H4 (cell line): ENCODE measurements around the gene P2RY2. TPM values are rescaled to one million over a fixed set of nuclear protein-coding genes. Genes with fewer than 3 reads are reported as not detected.
"Not testable (repeated sequence)": the region's sequence is repeated elsewhere in the genome, so short reads cannot be mapped to it uniquely, and the experiment has no call there.

ENCODE experiments used
- DNase-seq: peaks from one replicate; pipeline ENCODE4 v3.0.0-alpha.2; 2015; ENCODE audit warnings: low spot score
- total RNA-seq: library from RNA; depleted of rRNA; stranded (reverse); fragments of >200 nt; shearing (Covaris generic); gene quantifications from 2 replicates; pipeline ENCODE4 v1.2.3, GENCODE V29; 2014

The P2RY2 gene
- total RNA-seq, 1 experiment from 2014 or later: not detected

DNA sequence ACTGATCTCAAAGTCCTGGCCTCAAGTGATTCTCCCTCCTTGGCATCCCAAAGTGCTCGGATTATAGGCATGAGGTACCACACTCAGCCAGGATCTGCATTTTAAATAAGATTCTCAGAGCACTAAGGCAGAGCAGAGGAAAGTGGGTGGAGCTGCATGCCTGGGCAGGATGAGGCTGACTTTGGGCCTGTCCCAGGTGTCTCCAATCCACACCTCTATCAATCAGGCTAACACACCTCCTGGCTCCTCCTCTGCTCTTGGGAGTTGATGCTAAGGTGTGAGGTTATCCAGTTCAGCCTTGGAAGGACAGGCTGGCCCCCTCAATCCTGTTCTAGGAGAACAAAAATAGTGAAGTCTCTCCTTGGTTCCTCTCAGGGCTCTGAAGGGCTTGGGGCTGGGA lies 30.2 kb upstream of the P2RY2 start:
- DNase-seq: no peak

DNA sequence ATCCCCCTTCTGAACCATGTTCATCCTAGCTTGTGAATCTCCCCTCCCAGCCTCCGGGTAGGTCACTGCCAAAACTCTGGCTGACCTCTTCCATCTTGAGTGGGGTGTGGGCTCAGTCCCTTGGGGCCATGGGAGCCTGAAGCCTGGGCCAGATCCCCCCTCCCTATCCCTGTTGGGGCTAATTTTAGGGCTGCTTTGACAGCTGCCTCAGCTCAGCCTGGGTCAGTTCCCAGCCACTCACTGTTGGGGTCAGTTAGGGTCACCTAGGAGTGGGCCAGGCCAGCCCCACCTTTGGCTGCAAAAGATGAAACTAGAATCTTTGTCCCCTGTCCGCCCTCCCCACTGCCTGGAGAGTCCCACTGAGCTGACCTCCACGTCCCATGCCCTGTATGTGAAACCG lies 29.8 kb upstream of the P2RY2 start:
- no peak for DNase-seq

DNA sequence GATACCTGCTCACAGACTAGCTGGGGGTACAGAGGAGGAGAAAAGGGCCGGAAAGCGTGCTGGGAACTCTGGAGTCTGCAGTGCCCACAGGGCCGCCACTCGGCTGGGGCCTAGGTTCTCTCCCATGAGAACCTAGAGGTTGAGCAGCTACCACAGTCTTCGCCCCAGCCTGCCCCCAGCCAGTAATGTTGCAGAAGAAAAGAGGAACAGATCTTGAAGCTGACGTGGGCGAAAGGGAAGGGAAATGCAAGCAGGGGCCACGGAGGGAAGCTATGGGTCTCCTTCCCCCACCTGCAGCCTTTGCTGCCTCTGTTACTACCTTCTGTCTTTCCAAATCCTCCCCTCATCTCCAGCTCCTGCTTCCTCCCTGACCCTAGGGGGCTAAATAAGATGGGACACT lies 28.8 kb upstream of the P2RY2 start:
- no peak for DNase-seq

DNA sequence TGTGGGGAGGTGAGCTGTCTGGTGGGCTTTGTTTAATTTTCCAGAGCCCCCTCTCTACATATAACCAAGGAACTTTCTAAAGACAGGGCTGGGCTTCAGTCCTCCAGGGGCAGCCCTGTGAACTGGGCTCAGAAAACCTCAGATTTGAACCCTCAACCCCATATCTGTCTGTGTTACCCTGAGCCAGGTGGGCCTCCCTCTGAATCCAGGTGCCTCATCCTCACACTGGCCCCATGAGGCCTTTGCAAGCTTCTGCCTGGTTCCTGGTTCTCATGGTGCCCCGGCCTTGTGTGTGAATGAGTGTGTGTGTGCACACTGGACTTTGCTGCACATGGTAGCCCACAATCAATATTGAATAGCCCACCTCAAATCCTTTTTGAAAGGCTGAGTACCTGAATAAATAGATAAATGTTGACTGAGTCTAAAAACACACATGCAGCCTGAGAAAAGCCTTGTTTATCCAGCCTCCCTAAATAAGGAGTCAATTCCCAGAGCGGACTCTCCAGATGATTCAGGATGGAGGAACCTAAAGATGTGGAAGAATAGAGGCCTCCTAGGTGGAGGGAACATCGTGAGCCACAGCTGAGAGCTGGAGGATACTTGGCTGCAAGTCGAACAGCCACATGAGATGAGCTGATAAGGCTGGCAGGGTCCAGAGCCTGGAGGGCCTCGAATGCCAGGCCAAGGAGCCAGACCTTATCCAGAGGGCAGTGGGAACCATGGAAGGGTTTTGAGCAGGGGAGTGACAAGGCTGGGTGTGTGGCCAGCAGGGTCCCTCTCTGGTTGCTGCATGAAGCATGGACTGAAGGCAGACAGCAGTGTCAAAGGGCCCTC lies 28.1 kb upstream of the P2RY2 start:
- no peak for DNase-seq

DNA sequence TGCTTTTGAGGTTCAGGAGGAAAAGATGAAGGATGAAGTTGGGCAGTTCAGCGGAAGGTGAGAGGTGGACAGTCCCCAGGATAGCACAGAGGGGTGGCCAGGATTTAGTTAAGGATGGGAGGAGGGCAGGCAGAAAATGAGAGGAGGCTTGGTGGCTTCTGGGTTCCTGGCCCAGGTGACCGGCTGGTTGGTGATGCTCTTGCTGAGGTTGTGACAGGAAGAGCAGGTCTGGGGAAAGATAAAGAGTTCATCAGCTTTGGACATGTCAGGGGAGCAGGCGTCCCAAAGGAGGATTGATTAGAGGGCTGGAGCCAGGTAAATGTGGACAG lies 27.6 kb upstream of the P2RY2 start:
- DNase-seq: no peak

DNA sequence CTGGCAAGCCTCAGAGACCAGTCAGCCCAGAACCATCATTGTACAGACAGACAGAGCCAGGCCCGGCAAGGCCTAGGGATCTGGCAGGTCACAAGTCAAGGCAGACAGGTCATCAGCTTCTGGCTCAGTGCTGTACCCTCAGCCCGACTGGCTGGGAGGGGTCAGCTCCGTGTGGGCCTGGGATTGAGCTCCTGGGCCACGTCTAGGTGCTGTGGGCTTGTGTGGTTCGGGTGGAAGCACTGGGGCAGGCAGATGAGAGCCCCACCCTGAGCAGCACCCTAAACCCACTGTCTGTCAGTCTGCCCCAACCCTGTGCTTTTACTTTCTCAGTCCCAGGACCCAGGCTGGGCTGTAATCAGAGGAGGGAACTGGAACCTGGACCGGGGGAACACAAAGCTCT lies 26.9 kb upstream of the P2RY2 start:
- no peak for DNase-seq

DNA sequence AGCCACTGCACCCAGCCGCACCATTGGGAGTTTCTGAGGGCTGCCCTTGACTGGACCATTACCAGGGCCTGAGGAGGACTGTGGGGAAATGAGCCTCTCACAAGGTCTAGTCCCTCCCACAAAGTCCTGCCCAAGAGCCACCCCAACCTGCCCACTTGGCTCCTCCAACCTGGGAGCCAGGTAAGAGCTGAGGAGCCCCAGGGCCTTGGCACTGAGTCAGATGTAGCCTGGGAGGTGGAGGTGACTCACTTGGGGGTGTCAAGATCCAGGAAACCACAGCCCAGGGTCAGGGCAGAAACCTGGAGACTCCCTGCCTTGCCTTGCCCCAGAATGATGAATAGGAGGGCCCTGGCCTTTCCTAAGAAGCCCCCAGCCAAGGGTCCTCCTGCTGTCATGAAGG lies 25.8 kb upstream of the P2RY2 start:
- no peak for DNase-seq

DNA sequence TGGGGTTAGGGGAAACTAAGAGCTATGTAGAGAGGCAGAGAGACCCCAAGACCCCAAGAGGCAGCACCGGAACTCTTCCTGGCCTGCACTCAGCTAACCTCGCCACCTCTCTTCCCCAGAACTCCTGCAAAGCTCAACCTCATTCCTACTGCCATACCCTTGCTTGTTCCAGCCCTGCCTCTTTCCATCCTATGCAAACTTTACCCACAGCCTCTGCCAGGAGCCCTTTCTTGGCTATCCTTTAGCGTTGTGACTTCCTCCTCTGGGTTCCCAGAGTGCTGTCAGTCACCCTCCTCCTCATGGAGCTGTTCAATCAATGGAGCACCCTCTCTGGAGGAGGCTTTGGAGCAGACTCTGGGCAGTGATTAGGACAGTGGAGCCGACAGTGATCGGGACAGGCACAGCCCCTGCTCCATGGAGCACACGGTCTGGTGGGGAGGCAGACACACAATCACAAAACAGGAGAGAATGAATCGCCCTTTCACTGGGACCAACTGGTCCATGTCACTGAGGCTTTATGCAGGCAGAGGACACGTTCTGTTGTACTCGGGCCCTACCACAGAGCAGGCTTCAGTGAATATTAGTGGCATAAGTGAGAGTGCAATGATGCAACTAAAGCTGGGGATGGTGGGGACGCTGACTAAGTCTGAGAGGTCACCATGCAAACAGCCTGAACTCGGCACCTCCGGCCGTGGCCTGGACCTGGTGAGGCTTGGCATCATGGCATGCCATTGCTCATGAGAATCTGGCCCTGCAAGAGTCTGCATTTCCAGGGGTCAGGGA lies 24.6 kb upstream of the P2RY2 start:
- no peak for DNase-seq

DNA sequence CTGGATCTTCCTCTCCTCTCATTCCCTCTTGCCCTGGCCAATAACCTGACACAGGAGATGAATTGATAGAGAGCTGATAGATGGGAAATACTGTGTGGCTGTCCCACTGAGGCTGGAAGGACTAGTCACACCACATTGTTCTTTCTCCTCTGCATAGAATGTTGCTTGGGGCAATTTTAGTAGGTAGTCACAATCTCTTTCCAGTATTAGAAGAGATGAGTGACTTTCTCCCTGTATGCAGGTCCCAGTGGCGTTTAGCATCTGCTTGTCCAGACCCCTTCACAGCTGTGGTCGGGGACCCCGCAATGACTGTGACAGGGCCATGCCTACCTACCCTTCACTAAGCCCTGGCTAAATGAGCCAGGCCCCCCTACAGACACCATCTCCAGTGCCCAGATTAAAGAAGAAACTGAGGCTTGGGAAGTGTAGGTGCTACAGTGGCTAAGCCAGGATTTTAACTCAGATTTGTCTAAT lies 24.0 kb upstream of the P2RY2 start:
- no peak for DNase-seq

DNA sequence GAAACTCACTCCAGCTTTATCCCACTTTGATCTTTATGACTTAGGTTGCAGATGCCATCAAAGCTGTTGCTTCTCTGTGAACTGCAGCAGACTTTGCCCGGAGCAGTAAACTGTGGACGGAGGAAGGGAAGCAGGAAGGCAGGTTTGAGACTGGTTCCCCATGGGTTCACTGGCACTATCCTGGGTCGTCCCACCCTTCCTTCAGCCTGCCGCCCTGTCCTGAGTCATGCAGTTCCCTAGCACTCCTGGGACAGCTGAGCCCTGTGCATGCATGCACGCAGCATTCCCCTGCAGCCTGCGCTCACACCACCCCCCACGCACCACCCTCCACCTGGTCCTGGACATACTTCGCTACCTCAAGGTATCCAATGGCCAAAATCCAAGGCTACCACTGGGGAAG lies 23.5 kb upstream of the P2RY2 start:
- DNase-seq: no peak

DNA sequence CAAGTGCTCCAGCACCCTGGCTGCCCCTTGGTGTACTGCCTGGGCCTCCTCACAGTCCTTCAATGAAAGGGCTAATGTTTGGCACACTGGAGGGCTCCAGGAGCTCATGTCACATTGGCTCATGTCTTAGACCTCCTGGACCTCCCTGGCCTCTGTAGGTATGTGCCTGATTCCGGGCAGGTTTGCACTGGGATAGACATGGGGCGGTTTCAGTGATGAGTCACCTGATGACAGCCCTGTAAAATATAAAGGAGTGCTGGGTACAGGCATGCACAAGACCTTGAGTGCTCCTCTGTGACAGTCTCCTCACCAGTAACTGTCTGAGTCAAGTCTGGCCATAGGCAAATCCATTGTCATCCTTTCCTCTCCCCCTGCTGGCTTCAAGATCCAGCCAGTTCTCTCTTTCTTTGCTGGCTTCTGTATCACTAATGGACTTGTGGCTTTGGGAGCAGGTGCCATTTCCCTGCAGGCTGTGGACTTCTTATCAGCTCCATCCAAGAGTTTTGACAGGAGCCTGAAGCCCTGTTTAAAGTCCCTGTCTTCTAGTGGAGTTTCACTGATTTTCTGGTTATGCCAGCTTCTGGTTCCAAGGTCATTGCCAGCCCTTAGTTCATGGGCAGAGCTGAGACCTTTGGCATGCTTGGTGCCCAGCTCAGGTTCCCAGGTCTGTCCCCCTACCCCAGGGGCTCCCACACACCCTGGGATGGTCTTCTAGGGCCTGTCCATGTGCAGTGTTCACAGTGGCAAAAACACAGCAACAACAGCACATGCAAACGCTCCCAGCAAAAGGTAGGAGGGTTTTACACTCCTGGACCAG lies 22.7 kb upstream of the P2RY2 start:
- DNase-seq: no peak

DNA sequence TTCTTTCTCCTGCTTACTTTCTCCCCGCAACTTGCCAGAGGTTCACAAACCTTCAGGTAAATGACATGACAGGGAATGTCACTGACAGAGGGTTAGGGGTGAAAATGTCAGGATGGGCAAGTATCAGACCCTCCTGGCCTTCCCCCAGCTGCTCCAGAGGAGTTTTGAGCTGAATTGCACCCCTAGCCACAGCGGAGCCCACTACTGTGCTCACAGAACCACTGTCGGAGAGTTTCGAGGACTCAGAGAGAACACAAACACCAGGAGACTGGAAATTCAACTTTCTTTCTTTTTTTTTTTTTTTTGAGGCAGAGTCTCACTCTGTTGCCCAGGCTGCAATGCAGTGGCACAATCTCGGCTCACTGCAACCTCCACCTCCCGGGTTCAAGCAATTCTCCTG lies 21.5 kb upstream of the P2RY2 start:
- DNase-seq: no peak

DNA sequence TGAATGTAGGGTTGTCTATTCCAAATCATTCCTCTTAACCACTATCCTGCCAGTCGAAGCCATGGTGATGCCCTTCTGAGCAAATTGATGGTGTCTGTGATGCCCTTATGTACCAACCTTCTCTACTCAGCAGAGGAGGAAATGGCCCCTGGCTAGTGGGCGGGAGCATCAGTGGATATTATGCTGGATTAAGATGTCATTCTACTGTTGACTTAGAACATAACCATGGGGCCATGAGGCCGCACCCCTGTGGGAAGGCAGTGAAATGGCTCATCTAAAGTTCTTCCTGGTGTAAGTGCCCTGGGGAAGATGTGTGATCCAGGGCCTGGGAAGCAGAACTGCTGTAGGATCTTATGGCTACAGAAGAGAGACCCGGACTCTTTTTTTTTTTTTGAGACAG lies 20.7 kb upstream of the P2RY2 start:
- no peak for DNase-seq

DNA sequence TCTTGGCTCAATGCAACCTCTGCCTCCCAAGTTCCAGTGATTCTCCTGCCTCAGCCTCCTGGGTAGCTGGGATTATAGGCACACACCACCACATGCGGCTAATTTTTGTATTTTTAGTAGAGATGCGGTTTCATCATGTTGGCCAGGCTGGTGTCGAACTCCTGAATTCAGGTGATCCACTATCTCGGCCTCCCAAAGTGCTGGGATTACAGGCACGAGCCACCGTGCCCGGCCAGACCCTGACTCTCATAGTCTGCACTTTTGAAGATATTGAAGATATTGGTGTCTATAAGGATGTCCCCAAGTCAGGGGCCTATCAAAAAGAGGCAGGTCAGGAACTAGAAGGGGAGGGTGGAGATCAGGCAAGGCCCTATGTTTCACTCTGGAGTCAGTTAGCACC lies 20.3 kb upstream of the P2RY2 start:
- not testable (repeated sequence) for DNase-seq

DNA sequence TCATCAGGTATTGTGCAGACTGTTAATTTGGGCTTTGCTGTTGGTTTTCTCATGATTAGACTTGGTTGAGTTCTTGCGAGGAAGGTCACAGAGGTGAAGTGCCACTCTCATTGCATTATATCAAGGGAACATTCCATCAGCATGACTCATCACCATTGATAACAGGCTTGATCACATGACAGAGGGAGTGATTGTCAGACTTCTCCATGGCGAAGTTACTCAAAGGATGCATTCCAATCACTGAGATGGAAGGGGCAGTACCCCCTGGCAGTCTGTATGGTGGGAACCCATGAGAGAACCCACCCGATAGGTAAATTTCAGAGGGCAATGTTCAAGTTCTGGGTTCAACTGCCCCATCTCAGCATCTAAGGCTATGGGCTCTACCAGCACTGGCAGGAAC lies 19.4 kb upstream of the P2RY2 start:
- DNase-seq: no peak

DNA sequence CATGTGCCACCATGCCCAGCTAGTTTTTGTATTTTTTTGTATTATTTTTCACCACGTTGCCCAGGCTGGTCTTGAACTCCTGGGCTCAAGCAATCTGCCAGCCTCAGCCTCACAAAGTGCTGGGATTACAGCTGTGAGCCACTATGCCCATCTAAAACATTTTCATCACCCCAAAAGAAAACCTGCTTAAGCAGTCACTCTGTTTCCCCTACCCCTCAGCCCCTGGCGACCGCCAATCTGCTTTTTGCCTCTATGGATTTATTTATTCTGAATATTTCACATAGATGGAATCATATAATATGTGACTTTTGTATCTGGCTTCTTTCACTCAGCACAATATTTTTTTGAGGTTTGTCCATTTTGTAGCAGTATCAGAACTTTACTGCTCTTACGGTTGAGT lies 18.6 kb upstream of the P2RY2 start:
- DNase-seq: no peak

DNA sequence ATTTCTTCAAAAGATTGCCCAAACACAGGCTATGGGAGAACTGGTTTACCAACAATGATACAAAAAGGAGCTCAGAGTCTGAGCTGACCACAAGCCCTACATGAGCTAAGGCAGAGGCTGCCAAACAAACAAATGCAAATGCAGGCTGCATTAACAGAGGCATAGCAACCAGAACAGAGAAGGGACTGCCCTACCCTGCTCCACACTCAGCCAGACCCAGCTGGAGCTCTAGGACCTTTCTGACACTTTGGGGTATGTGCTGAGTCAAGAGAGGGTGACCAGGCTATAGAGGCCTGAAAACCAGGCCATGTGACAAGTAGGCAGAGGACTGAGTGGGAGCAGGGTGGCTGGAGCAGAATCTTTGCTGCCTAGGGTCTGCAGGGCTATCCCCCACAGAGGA lies 17.8 kb upstream of the P2RY2 start:
- DNase-seq: no peak

DNA sequence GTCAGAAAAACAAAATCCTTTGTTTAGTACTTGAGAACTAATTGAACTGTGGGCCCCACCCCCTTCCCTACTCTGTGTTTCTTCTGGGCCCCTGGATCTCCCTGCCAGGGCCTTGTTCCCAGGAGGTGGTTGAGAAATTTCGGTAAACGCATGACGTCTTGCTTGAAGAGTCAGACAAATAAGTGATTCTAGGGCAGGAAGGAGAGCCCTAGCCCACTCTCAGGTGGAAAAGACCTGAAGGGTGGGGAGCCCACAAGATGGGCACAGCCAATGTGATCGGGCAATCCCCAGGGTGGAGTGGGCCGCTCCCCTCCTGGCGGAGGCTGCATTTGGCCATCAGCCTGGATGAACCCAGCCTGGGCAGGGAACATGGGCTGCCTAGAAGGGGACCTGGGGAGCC lies 16.8 kb upstream of the P2RY2 start:
- no peak for DNase-seq

DNA sequence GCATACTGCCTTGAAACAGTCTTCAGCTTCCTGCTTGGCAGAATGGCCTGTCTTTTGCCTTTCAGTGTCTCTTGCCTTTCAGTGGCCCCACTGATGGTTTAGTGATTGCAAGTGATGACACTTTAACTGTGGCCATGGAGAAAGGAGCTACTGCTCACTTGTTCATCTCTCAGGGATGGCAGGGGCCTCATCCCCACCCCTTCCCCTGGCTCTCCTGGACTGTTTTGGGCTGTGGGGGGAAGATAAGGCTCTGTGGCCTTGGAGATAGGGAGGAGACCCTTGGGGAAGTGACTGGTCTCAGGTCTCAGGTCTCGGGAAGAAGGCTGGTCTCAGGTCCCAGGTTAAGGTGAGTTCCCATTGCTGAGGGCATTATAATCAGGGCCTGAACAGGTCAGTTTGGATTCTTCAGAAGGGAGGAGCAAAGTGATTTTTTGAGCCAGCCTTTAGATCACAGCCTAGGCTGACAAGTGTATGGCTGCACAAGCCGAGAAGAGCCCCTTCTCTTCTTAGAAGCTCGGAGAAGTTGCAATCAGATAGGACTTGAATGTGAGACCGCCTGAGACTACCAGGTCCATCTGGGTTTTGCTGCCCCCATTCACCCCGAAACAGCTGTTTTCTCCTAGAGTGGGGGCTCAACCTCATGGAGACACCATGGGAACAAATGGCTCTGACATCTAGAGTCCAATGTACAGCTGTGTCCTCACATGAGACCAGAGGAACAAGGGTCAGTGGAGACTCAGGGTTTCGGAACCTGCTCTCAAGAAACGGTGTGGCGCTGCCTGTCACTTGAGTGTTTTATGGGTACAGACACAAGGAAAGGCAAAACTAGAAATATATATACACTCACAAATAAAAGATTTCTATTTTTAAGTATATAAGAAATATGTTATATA lies 15.9 kb upstream of the P2RY2 start:
- no peak for DNase-seq

DNA sequence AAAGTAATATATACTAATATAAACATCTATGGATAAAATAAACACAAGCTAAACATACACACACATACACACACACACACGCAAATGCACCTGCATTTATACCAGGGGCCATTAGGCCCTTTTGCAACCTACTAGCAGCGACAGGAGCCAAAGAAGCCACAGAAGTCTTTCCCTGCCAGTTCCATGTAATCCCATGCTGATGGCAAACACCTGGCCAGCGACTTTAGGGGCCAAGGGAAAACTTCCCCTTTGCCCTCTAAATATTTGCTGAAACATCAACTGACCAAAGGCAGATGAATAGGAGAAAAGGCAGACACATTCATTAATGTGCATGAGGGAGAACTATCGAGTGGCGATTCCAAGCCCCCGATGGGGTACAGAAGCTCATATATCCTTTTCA lies 14.8 kb upstream of the P2RY2 start:
- DNase-seq: no peak

DNA sequence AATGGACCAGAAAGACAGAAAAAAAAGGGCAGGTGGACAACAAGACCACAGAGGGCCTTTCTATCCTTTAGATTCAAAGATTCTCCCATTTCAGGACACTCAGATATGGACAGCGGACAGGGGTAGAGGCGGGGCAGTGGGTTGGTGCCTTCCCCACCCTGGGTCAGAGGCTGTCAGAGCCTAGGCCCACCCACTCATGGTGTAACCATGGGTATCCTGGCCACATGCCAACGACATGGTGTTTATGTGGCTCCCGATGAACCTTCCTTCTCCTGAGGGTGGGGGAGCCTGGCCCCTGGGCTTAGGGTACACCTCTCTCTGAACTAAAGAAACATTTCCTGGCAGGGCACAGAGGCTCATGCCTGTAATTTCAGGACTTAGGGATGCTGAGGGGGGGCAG lies 14.3 kb upstream of the P2RY2 start:
- no peak for DNase-seq

DNA sequence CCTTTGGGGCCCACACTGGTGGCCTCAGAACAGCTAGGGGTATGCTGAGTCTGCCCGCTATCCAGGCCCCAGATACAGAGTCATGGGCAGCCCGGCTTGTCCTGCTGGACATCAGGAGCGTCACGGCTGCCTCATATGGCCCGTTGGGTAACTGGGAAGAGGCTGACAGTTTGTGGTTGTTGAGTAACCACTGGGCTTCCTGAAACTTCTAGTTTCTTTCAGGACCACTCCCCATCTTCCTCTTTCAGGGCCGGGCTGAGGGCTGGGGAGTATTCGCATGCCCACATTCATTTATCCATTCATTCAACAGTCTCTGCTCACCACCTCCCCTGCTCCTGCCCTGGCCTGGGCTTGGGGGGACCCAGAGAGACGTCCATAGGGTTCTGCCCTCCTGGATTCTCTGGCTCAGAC lies 13.4 kb upstream of the P2RY2 start:
- no peak for DNase-seq
